Activated CD8-positive, alpha-beta memory T cell treated with anti-CD3 and anti-CD28 coated beads, Interleukin-2, amount 10 ng/mL, durations not matched to agents 7 days and 5 days (primary cell): ENCODE data around the gene HOXA11. TPM values are rescaled to one million over a fixed set of nuclear protein-coding genes. Genes with fewer than 3 reads are reported as not detected.

ENCODE experiments used
- ATAC-seq: fragments of 150-1000 bp; cut with Tn5 transposase; one replicate; pipeline ENCODE4 v1.10.0; 2021; ENCODE audit warnings: moderate library complexity
- CTCF ChIA-PET: fragments of 350-600 bp; sonication (Branson Sonifier 250); formaldehyde crosslinking; loops from one replicate; lab custom pipeline; 2021; ENCODE audit warnings: antibody characterized with exemption; lab: Charles Lee
- DNase-seq: peaks from one replicate; pipeline ENCODE4 v3.0.0-alpha.2; 2020
- H3K27ac Mint-ChIP-seq: one replicate; pipeline ENCODE4 v1.8.0; 2021; ENCODE audit warnings: mild to moderate bottlenecking, mixed read lengths
- H3K27me3 Mint-ChIP-seq: one replicate; pipeline ENCODE4 v1.8.0; 2021; ENCODE audit warnings: mixed read lengths
- H3K36me3 Mint-ChIP-seq: one replicate; pipeline ENCODE4 v1.8.0; 2021; ENCODE audit warnings: mild to moderate bottlenecking, mixed read lengths
- H3K4me1 Mint-ChIP-seq: one replicate; pipeline ENCODE4 v1.8.0; 2021; ENCODE audit warnings: mixed read lengths
- H3K4me3 Mint-ChIP-seq: one replicate; pipeline ENCODE4 v1.8.0; 2021; ENCODE audit warnings: mild to moderate bottlenecking, moderate library complexity, mixed read lengths
- H3K9me3 Mint-ChIP-seq: one replicate; pipeline ENCODE4 v1.8.0; 2022; ENCODE audit warnings: low read depth, mixed read lengths
- total RNA-seq, 2 experiments: library from RNA; stranded (reverse); gene quantifications; one replicate each; pipeline ENCODE4 v1.2.3, GENCODE V29; 2021

Gene HOXA11
- total RNA-seq, 2 experiments from 2014 or later: not detected

- H3K4me1 Mint-ChIP-seq: peaks cover 7% of the 10 kb centered on the region
- H3K9me3 Mint-ChIP-seq: no peaks in the 10 kb centered on the region
- H3K27ac Mint-ChIP-seq: no peak overlapping the region
- DNase-seq: no peak
- peaks cover 86% of the 10 kb centered on the region for H3K27me3 Mint-ChIP-seq
- no peak overlapping the region for H3K4me3 Mint-ChIP-seq
- ATAC-seq: no peak
- no peaks in the 10 kb centered on the region for H3K36me3 Mint-ChIP-seq
- CTCF ChIA-PET: interaction anchor here (0.9 to 3.7 kb wide), 6 partner anchors 11 to 482 kb away, joined by 3 to 38 read pairs (median 6); partner anchors contain the start of gene HOXA10
Measured at GRCh38 chr7:27163288-27164044, 21.6 kb downstream of the HOXA11 start.

- no peaks in the 10 kb centered on the region for H3K9me3 Mint-ChIP-seq
- H3K4me3 Mint-ChIP-seq: no peak overlapping the region
- H3K27ac Mint-ChIP-seq: no peak overlapping the region
- H3K27me3 Mint-ChIP-seq: peaks cover 86% of the 10 kb centered on the region
- CTCF ChIA-PET: interaction anchor here (0.6 to 3.7 kb wide), 9 partner anchors 12 to 1158 kb away, joined by 3 to 38 read pairs (median 4); partner anchors contain the start of gene HOXA10
- peaks cover 7% of the 10 kb centered on the region for H3K4me1 Mint-ChIP-seq
- ATAC-seq (no peak), DNase-seq (no peak)
- H3K36me3 Mint-ChIP-seq: peaks cover 1% of the 10 kb centered on the region
Measured at GRCh38 chr7:27162561-27163287, 22.3 kb downstream of the HOXA11 start.

GRCh38 chr7:27161721-27162560 lies 23.1 kb downstream of the HOXA11 start:
- no peak for ATAC-seq
- H3K9me3 Mint-ChIP-seq: no peaks in the 10 kb centered on the region
- no peak for DNase-seq
- H3K27me3 Mint-ChIP-seq: peaks cover 86% of the 10 kb centered on the region
- CTCF ChIA-PET: interaction anchor here (0.6 to 3.7 kb wide), 21 partner anchors 11 to 1306 kb away, joined by 3 to 38 read pairs (median 6); partner anchors contain the start of gene HOXA10
- H3K27ac Mint-ChIP-seq: no peak overlapping the region
- H3K4me3 Mint-ChIP-seq: no peak overlapping the region
- peaks cover 7% of the 10 kb centered on the region for H3K4me1 Mint-ChIP-seq
- peaks cover 1% of the 10 kb centered on the region for H3K36me3 Mint-ChIP-seq

DNA sequence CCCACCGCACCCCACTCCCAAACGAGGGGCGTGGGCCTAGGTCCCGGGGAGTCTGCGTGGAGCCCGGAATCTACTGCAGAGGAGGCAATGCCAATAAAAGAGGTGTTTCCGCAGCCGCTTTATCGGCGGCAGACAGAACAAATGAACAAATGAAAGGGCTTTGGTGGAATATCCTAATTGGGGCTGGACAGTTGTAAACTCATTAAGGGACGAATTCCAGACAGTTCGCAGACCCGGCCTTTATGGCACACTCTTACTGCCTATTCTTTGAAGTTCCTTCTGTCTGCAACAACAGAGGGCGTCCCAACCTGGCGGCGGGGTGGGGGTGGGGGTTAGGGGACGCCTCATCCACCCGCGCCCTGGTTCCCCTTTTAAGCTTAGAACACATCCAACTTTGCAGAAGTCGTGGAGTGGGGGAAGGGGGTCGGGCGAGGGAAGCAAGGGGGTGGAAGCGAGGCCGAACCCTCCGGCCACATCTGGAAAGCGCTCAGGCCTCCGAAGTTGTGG lies 23.8 kb downstream of the HOXA11 start:
- Mint-ChIP-seq H3K4me1 (peaks cover 7% of the 10 kb centered on the region), H3K4me3 (peak overlapping the region; percentile 57), H3K9me3 (no peaks in the 10 kb centered on the region), H3K27ac (no peak overlapping the region), H3K36me3 (peaks cover 1% of the 10 kb centered on the region), H3K27me3 (peaks cover 84% of the 10 kb centered on the region)
- CTCF ChIA-PET: interaction anchor here (0.6 to 3.7 kb wide), 39 partner anchors 9 to 1309 kb away, joined by 3 to 38 read pairs (median 4); partner anchors contain the start of genes HOXA3 and HOXA4
- ATAC-seq (no peak), DNase-seq (no peak)

GRCh38 chr7:27160546-27161213 lies 24.4 kb downstream of the HOXA11 start:
- ATAC-seq (peak; percentile 74), DNase-seq (peak; percentile 85)
- H3K4me1 Mint-ChIP-seq: peaks cover 8% of the 10 kb centered on the region
- H3K27ac Mint-ChIP-seq: no peak overlapping the region
- peaks cover 85% of the 10 kb centered on the region for H3K27me3 Mint-ChIP-seq
- CTCF ChIA-PET: interaction anchor here (0.6 to 3.7 kb wide), 39 partner anchors 8 to 1309 kb away, joined by 3 to 38 read pairs (median 4); partner anchors contain the start of genes HOXA3 and HOXA4
- peak overlapping the region; percentile 57 for H3K4me3 Mint-ChIP-seq
- no peaks in the 10 kb centered on the region for H3K9me3 Mint-ChIP-seq
- peaks cover 1% of the 10 kb centered on the region for H3K36me3 Mint-ChIP-seq

DNA sequence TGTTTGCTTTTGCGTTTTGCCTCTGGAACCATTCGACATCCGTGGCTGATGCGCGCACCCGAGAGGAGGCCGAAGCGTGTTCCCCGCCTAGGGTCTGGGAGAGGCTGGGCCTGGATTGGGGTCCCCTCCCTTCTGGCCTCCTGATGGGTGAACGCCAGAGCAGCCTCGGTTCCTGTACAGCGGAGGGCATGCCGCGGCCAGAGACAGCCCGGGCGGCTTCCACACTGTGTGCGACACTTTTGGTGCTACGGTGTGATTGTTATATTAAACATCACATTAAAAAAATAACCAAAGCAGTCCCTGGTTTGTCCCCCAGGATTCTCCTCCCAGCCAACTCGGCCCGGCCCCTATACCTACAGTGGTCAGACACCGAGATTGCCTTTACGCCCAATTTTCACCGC lies 24.9 kb downstream of the HOXA11 start:
- H3K4me1 Mint-ChIP-seq: peaks cover 11% of the 10 kb centered on the region

GRCh38 chr7:27159266-27160144 lies 25.5 kb downstream of the HOXA11 start:
- DNase-seq (no peak), ATAC-seq (no peak)
- Mint-ChIP-seq H3K9me3 (no peaks in the 10 kb centered on the region), H3K4me1 (peaks cover 15% of the 10 kb centered on the region), H3K4me3 (peak overlapping the region; percentile 16), H3K27me3 (peaks cover 89% of the 10 kb centered on the region), H3K27ac (no peak overlapping the region), H3K36me3 (peaks cover 1% of the 10 kb centered on the region)
- CTCF ChIA-PET: interaction anchor here (0.7 to 1.2 kb wide), 5 partner anchors 27 to 790 kb away, joined by 3 read pairs; no protein-coding TSS in a partner anchor

More for the DNA sequence above, 24.9 kb downstream of the HOXA11 start:
- peak overlapping the region; percentile 16 for H3K4me3 Mint-ChIP-seq
- no peak overlapping the region for H3K27ac Mint-ChIP-seq
- no peak for DNase-seq
- CTCF ChIA-PET: interaction anchor here (1.1 to 3.7 kb wide), 17 partner anchors 8 to 1304 kb away, joined by 3 to 38 read pairs (median 7); partner anchors contain the start of gene HOXA3
- H3K9me3 Mint-ChIP-seq: no peaks in the 10 kb centered on the region
- peak; percentile 20 for ATAC-seq
- H3K36me3 Mint-ChIP-seq: peaks cover 1% of the 10 kb centered on the region
- peaks cover 87% of the 10 kb centered on the region for H3K27me3 Mint-ChIP-seq

DNA sequence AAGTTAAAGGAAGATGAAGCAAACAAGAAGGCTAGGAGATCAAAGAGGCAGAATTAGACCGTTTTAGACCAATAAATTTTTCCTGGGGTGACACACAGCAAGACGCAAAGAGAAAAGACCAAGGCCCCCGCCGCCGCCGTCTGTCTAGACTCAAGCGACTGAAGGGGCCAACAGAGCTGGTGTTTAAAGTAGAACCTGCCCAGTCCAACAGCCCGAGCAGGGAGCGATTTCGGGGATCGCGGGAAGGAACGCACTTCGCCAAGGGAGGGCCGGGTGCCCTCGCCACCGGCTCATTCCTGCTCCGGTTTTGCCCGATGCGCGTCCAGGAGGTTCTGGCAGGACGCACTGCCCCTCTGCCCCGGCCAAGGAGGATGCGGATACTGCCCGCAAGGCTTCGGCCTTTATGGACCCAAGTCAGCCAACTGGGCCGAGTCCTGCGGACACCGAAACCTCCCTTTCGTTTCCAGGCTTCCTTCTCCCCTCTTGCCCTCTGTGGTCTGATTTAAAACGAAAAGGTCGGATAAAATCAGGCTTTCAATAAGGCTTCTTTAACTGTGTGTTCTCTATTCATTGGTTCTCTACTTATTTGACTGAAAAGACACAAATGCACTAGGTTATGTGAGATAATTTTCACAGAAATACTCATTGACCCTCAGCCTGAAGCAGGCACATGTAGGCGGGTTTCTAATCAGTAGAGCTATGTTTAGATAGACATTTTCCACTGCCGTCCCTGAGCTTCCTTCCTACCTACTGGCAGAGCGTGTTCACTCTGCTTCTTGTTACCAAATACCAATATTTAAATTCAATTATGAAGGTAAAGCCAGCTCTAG lies 26.4 kb downstream of the HOXA11 start:
- H3K4me1 Mint-ChIP-seq: peaks cover 18% of the 10 kb centered on the region
- peak overlapping the region; percentile 61 for H3K27ac Mint-ChIP-seq
- CTCF ChIA-PET: interaction anchor here (0.7 to 1.2 kb wide), 5 partner anchors 28 to 789 kb away, joined by 3 read pairs; no protein-coding TSS in a partner anchor
- no peaks in the 10 kb centered on the region for H3K9me3 Mint-ChIP-seq
- DNase-seq (no peak), ATAC-seq (no peak)
- H3K4me3 Mint-ChIP-seq: no peak overlapping the region
- peaks cover 1% of the 10 kb centered on the region for H3K36me3 Mint-ChIP-seq
- peaks cover 89% of the 10 kb centered on the region for H3K27me3 Mint-ChIP-seq

- no peak for DNase-seq
- H3K36me3 Mint-ChIP-seq: peaks cover 1% of the 10 kb centered on the region
- no peaks in the 10 kb centered on the region for H3K9me3 Mint-ChIP-seq
- peaks cover 18% of the 10 kb centered on the region for H3K4me1 Mint-ChIP-seq
- H3K4me3 Mint-ChIP-seq: no peak overlapping the region
- CTCF ChIA-PET: interaction anchor here (0.7 to 1.5 kb wide), 2 partner anchors 8 to 24 kb away, joined by 3 to 6 read pairs; partner anchors contain the start of gene HOXA9
- H3K27ac Mint-ChIP-seq: peak overlapping the region; percentile 61
- ATAC-seq: no peak
- H3K27me3 Mint-ChIP-seq: peaks cover 88% of the 10 kb centered on the region
Measured at GRCh38 chr7:27157702-27158431, 27.2 kb downstream of the HOXA11 start.
